Kidney (tissue), 14 donors: ENCODE measurements around the gene SPTLC2. TPM values are rescaled to one million over a fixed set of nuclear protein-coding genes. Genes with fewer than 3 reads are reported as not detected.

Source experiments
- DNase-seq, 5 donors: peaks; one replicate each; pipeline ENCODE4 v3.0.0-alpha.2; 2013 to 2020
- FAIRE-seq: peaks from 2 replicates; lab custom pipeline; 2012; peaks lifted over from hg19 to GRCh38; lab: Jason Lieb, UNC
- H3K27ac ChIP-seq, 2 donors: one replicate each; pipeline ENCODE4 v1.7.0; 2013; ENCODE audit warnings: low read depth in 2 of 2, low read length in 2 of 2, inconsistent platforms in 1 of 2
- H3K27me3 ChIP-seq: one replicate; pipeline ENCODE4 v1.7.1; 2013; ENCODE audit warnings: low read length, inconsistent platforms; ENCODE audit not compliant: control insufficient read depth, insufficient read depth
- H3K36me3 ChIP-seq, 3 donors: one replicate each; pipeline versions ENCODE4 v1.7.0 to v1.7.1; 2013; ENCODE audit warnings: low read length in 3 of 3, control low read depth in 1 of 3, inconsistent platforms in 1 of 3; ENCODE audit not compliant: insufficient read depth in 3 of 3, control insufficient read depth in 2 of 3
- H3K4me1 ChIP-seq, 3 donors: one replicate each; pipeline versions ENCODE4 v1.7.0 to v1.7.1; 2013; ENCODE audit warnings: low read length in 3 of 3, inconsistent platforms in 1 of 3, low read depth in 1 of 3; ENCODE audit not compliant: control insufficient read depth in 2 of 3, insufficient read depth in 2 of 3
- H3K4me3 ChIP-seq, 3 donors: one replicate each; pipeline versions ENCODE4 v1.7.0 to v1.8.1; 2013; ENCODE audit warnings: low read length in 3 of 3, control low read depth in 1 of 3, inconsistent platforms in 1 of 3
- H3K9ac ChIP-seq, 3 donors: one replicate each; pipeline versions ENCODE4 v1.7.0 to v1.7.1; 2013; ENCODE audit warnings: low read length in 3 of 3, control low read depth in 1 of 3, inconsistent platforms in 1 of 3
- H3K9me3 ChIP-seq, 3 donors: one replicate each; pipeline versions ENCODE4 v1.7.0 to v1.7.1; 2013; ENCODE audit warnings: low read length in 3 of 3, control low read depth in 1 of 3, inconsistent platforms in 1 of 3; ENCODE audit not compliant: control insufficient read depth in 2 of 3, insufficient read depth in 1 of 3
- intact Hi-C: fragments of 100-400 bp; cut with DNase I; formaldehyde crosslinking; loops from one replicate; pipeline ENCODE4 v1.11.1; 2022
- polyA plus RNA-seq: library from polyadenylated mRNA; stranded (reverse); fragments of 350-450 nt; fragmentation: Illumina TruSeq; extraction: RNeasy Lipid Tissue Mini Kit (QIAGEN cat#74804); gene quantifications from one replicate; pipeline ENCODE4 v1.2.3, GENCODE V29; 2014; ENCODE audit warnings: low read depth, low replicate concordance; ENCODE audit not compliant: insufficient read depth
- total RNA-seq: library from RNA; stranded (reverse); fragmentation: NEBNext Ultra II Directional; extraction: Animal tissue kit (Norgen Biotek cat#: 25700); gene quantifications from one replicate; pipeline ENCODE4 v1.2.1, GENCODE V29; 2021
- TF ChIP-seq, protein P1 (sequence below): IDR thresholded peaks from 3 replicates; pipeline ENCODE4 v1.5.1; 2012; ENCODE audit warnings: mild to moderate bottlenecking, moderate library complexity, borderline replicate concordance; ENCODE audit not compliant: insufficient read depth; ENCODE audit errors: extremely low read depth
- donor health status: control.
- donor health status: control.
- donor health status: control.
- donor health status: control.
- donor health status: control.
- donor health status: DM: yes; HTN: yes; CAD: no.
- donor health status: Normal renal cell carcinoma (clear cell type).

SPTLC2 gene
- total and polyA plus RNA-seq, 2 donors from 2014 or later = 17.0 to 66.1 TPM

DNA sequence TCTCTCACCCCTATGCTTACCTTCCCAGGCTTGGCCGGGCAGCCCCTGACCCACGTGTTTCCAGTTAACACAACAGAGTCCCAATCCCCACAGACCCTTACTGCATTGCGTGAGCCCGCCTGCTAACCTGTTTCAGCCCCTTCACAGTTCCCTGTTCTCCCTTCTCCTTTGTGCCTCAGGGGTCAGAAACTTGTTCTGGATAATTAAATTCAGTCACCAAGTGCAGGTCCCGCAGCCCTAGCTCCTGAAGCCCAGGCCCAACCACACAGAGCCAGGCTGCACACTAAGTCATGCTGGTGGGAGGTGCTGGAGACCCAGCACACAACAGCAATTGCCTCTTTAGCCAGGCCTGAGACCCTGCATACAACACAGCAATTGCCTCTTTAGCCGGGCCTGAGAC, 127.4 kb downstream of the SPTLC2 start:
- Histone ChIP-seq H3K36me3 (no peaks in the 10 kb centered on the region), H3K27ac (no peak overlapping the region), H3K4me3 (no peak overlapping the region), H3K4me1 (peaks cover 0 to 13% (median 12%) of the 10 kb centered on the region in 3 donors), H3K9ac (no peak overlapping the region), H3K9me3 (no peaks in the 10 kb centered on the region), H3K27me3 (no peaks in the 10 kb centered on the region)
- TF ChIP-seq, protein P1, sequence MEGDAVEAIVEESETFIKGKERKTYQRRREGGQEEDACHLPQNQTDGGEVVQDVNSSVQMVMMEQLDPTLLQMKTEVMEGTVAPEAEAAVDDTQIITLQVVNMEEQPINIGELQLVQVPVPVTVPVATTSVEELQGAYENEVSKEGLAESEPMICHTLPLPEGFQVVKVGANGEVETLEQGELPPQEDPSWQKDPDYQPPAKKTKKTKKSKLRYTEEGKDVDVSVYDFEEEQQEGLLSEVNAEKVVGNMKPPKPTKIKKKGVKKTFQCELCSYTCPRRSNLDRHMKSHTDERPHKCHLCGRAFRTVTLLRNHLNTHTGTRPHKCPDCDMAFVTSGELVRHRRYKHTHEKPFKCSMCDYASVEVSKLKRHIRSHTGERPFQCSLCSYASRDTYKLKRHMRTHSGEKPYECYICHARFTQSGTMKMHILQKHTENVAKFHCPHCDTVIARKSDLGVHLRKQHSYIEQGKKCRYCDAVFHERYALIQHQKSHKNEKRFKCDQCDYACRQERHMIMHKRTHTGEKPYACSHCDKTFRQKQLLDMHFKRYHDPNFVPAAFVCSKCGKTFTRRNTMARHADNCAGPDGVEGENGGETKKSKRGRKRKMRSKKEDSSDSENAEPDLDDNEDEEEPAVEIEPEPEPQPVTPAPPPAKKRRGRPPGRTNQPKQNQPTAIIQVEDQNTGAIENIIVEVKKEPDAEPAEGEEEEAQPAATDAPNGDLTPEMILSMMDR = no peak
- peak in 4 of 5 donors; percentile 63 to 80 (median 70) for DNase-seq
- no peak for FAIRE-seq
- intact Hi-C loops = no loop called here

DNA sequence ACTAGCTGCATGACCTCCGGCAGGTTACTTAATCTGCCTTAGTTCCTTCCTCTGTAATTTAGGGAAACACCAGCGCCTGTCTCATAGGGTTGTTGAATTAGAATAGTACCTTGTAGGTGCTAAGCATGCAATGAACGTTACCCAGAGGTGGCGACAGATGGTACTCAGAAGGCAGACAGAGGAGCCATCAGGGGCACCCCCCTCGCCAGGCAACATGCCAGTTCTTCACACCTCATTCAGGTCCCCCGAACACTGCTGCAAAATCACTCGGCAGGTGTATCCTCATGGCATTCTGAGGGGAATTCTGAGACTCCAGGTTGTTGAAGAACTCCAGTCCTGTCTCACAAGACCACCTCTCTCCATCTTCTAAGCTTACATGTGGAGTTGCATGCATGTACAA, 127.9 kb downstream of the SPTLC2 start:
- H3K36me3 ChIP-seq = no peaks in the 10 kb centered on the region
- no peak for FAIRE-seq
- H3K9me3 ChIP-seq = no peaks in the 10 kb centered on the region

DNA sequence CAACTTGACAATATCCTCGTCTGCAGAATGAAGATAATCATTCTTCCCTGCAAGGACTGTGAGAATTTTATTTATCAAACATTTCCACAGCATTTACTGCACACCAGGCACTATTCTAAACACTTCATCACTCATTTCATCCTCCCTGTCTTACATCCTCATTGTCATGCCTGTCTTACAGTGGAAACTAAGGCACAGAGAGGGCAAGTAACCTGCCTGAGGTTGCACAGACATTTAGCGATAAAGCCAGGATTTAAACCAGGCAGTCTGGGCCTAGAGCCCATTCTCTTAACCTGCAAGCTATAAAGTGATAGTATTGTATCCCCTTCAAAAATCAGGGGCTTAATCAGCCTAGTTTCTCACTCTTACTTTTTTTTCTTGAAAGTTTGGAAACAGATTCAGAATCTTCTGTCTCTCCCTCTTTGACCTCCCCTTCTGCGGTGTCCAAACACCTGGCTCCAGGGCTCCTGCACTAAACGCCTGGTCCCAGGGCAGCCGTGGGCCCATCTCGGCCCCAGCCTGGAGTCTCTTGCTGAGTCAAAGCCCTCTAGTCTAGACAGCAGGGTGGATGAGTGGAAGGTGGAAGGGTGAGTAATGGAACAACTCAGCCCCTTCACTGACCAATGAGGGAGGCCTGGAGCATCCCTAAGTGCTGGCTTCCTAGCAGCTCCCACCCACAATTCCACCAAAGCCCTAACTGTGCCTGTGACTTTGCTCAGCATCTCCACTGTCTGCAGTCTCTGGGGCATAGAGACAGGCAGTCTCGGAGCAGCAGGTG, 130.3 kb downstream of the SPTLC2 start:
- intact Hi-C loops = no loop called here
- no peak for DNase-seq
- Histone ChIP-seq H3K27me3 (no peaks in the 10 kb centered on the region), H3K9me3 (no peaks in the 10 kb centered on the region), H3K27ac (no peak overlapping the region), H3K9ac (no peak overlapping the region), H3K4me3 (no peak overlapping the region), H3K4me1 (peaks cover 0 to 25% (median 16%) of the 10 kb centered on the region in 3 donors), H3K36me3 (no peaks in the 10 kb centered on the region)
- no peak for FAIRE-seq
- TF ChIP-seq, protein P1 = no peak

More for the DNA sequence above, 127.9 kb downstream of the SPTLC2 start:
- Histone ChIP-seq H3K27me3 (no peaks in the 10 kb centered on the region), H3K4me3 (no peak overlapping the region), H3K27ac (no peak overlapping the region), H3K4me1 (peaks cover 0 to 17% (median 16%) of the 10 kb centered on the region in 3 donors), H3K9ac (no peak overlapping the region)
- no peak for DNase-seq
- intact Hi-C loops = no loop called here
- TF ChIP-seq, protein P1 = no peak
